ENCODE results near the gene NAMPT. TPM values are rescaled to one million over a fixed set of nuclear protein-coding genes. Genes with fewer than 3 reads are reported as not detected.

NAMPT gene
- total and polyA plus RNA-seq, 9 of the 15 experiments (the other 6 are each of a cell fraction or from before 2014, with no cell fraction given): 41.1 to 160 (median 106) TPM

- TF ChIP-seq ZFP91 (CRISPR knock-in tag; IDR thresholded peaks at IDR 0.05): no peak
- TF ChIP-seq TCFL5 (CRISPR knock-in tag; conservative IDR thresholded peaks at IDR 0.05): no peak
- no peak for TF ChIP-seq ZNF146 (CRISPR knock-in tag; IDR thresholded peaks at IDR 0.05; ENCODE audit: unreplicated experiment)
- TF ChIP-seq, protein P1, sequence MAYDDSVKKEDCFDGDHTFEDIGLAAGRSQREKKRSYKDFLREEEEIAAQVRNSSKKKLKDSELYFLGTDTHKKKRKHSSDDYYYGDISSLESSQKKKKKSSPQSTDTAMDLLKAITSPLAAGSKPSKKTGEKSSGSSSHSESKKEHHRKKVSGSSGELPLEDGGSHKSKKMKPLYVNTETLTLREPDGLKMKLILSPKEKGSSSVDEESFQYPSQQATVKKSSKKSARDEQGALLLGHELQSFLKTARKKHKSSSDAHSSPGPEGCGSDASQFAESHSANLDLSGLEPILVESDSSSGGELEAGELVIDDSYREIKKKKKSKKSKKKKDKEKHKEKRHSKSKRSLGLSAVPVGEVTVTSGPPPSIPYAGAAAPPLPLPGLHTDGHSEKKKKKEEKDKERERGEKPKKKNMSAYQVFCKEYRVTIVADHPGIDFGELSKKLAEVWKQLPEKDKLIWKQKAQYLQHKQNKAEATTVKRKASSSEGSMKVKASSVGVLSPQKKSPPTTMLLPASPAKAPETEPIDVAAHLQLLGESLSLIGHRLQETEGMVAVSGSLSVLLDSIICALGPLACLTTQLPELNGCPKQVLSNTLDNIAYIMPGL (CRISPR knock-in tag; IDR thresholded peaks at IDR 0.05): no peak
- TF ChIP-seq, protein P2, sequence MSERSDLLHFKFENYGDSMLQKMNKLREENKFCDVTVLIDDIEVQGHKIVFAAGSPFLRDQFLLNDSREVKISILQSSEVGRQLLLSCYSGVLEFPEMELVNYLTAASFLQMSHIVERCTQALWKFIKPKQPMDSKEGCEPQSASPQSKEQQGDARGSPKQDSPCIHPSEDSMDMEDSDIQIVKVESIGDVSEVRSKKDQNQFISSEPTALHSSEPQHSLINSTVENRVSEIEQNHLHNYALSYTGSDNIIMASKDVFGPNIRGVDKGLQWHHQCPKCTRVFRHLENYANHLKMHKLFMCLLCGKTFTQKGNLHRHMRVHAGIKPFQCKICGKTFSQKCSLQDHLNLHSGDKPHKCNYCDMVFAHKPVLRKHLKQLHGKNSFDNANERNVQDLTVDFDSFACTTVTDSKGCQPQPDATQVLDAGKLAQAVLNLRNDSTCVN (CRISPR knock-in tag; IDR thresholded peaks at IDR 0.05): peak; percentile 73; the same call in 1 of the 2 replicates
- no peak for TF ChIP-seq ZBTB1 (CRISPR knock-in tag; IDR thresholded peaks at IDR 0.05; ENCODE audit: borderline replicate concordance, low read depth)
- no peak for TF ChIP-seq GABPB2 (CRISPR knock-in tag; conservative IDR thresholded peaks at IDR 0.05)
- TF ChIP-seq ZNF311 (CRISPR knock-in tag; IDR thresholded peaks at IDR 0.05): no peak
- no peak for TF ChIP-seq FOXM1 (IDR thresholded peaks at IDR 0.05; ENCODE audit: low read depth)
- no peak for TF ChIP-seq FOXM1 (CRISPR knock-in tag; IDR thresholded peaks at IDR 0.05; ENCODE audit: low read depth)
- TF ChIP-seq THRAP3 (IDR thresholded peaks at IDR 0.05; ENCODE audit: borderline replicate concordance): no peak
- TF ChIP-seq LEF1 (IDR thresholded peaks at IDR 0.05): no peak
- no peak for TF ChIP-seq ZZZ3 (IDR thresholded peaks at IDR 0.05)
- TF ChIP-seq, protein P3, sequence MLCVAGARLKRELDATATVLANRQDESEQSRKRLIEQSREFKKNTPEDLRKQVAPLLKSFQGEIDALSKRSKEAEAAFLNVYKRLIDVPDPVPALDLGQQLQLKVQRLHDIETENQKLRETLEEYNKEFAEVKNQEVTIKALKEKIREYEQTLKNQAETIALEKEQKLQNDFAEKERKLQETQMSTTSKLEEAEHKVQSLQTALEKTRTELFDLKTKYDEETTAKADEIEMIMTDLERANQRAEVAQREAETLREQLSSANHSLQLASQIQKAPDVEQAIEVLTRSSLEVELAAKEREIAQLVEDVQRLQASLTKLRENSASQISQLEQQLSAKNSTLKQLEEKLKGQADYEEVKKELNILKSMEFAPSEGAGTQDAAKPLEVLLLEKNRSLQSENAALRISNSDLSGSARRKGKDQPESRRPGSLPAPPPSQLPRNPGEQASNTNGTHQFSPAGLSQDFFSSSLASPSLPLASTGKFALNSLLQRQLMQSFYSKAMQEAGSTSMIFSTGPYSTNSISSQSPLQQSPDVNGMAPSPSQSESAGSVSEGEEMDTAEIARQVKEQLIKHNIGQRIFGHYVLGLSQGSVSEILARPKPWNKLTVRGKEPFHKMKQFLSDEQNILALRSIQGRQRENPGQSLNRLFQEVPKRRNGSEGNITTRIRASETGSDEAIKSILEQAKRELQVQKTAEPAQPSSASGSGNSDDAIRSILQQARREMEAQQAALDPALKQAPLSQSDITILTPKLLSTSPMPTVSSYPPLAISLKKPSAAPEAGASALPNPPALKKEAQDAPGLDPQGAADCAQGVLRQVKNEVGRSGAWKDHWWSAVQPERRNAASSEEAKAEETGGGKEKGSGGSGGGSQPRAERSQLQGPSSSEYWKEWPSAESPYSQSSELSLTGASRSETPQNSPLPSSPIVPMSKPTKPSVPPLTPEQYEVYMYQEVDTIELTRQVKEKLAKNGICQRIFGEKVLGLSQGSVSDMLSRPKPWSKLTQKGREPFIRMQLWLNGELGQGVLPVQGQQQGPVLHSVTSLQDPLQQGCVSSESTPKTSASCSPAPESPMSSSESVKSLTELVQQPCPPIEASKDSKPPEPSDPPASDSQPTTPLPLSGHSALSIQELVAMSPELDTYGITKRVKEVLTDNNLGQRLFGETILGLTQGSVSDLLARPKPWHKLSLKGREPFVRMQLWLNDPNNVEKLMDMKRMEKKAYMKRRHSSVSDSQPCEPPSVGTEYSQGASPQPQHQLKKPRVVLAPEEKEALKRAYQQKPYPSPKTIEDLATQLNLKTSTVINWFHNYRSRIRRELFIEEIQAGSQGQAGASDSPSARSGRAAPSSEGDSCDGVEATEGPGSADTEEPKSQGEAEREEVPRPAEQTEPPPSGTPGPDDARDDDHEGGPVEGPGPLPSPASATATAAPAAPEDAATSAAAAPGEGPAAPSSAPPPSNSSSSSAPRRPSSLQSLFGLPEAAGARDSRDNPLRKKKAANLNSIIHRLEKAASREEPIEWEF (CRISPR knock-in tag; IDR thresholded peaks at IDR 0.05): no peak
- no peak for TF ChIP-seq STAT5B (CRISPR knock-in tag; IDR thresholded peaks at IDR 0.05)
- TF ChIP-seq CC2D1A (IDR thresholded peaks at IDR 0.05): no peak
- no peak for TF ChIP-seq SIN3B (IDR thresholded peaks at IDR 0.05; ENCODE audit: low read depth)
- no peak for TF ChIP-seq C11orf30 (IDR thresholded peaks at IDR 0.05; ENCODE audit: low read depth)
- TF ChIP-seq GATAD2A (IDR thresholded peaks at IDR 0.05): no peak
Observed at GRCh38 chr7:106216923-106217542, 67.8 kb downstream of the NAMPT start (continued).

Data from K562 (cell line).